OCI-LY7 (cell line): ENCODE data around the gene SRBD1.

Experiments used
- EZH2phosphoT487 ChIP-seq: fragments of 200-600 bp; sonication (generic); IDR thresholded peaks from 2 replicates; pipeline ENCODE4 v1.6.1; 2018; ENCODE audit warnings: low read depth, borderline replicate concordance, mild to moderate bottlenecking, mixed run types, antibody characterized with exemption, low read length, moderate library complexity, mixed read lengths
- TF ChIP-seq, protein P1 (sequence below): fragments of 200-600 bp; sonication (generic); conservative IDR thresholded peaks from 2 replicates; pipeline ENCODE4 v1.5.1; 2014; ENCODE audit warnings: mild to moderate bottlenecking, antibody characterized with exemption, low read length, moderate library complexity, mixed read lengths

DNA sequence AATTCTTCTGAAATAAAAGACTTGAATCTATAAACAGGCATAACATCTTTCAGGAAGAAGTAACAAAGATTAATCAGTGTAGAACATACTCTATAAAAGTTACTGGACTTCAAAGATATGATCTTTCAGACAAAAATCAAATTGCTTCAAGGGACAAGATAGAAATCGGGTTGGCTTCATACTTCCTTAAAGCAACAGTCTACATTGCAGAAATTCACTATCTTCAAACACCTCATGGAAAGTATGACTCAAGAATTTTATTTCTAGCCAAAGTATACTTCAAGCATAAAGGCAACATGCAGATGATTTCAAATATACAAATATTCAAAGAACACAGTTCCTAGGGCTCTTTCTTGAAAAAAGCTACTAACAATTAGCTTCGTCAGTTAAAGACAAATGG, 240.7 kb downstream of the SRBD1 start:
- TF ChIP-seq, protein P1, sequence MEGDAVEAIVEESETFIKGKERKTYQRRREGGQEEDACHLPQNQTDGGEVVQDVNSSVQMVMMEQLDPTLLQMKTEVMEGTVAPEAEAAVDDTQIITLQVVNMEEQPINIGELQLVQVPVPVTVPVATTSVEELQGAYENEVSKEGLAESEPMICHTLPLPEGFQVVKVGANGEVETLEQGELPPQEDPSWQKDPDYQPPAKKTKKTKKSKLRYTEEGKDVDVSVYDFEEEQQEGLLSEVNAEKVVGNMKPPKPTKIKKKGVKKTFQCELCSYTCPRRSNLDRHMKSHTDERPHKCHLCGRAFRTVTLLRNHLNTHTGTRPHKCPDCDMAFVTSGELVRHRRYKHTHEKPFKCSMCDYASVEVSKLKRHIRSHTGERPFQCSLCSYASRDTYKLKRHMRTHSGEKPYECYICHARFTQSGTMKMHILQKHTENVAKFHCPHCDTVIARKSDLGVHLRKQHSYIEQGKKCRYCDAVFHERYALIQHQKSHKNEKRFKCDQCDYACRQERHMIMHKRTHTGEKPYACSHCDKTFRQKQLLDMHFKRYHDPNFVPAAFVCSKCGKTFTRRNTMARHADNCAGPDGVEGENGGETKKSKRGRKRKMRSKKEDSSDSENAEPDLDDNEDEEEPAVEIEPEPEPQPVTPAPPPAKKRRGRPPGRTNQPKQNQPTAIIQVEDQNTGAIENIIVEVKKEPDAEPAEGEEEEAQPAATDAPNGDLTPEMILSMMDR, result no peak
- no peak for TF ChIP-seq EZH2phosphoT487
